ENCODE measurements around the gene MUCL3. TPM values are rescaled to one million over a fixed set of nuclear protein-coding genes. Genes with fewer than 3 reads are reported as not detected.

Gene MUCL3
- total and polyA plus RNA-seq, 2 donors (not counting 1 experiment from before 2014, with no cell fraction given): not detected

- Mint-ChIP-seq H3K27me3 (no peaks in the 10 kb centered on the region), H3K27ac (no peak overlapping the region), H3K4me1 (peaks cover 2% of the 10 kb centered on the region), H3K4me3 (no peak overlapping the region), H3K9me3 (ENCODE audit: insufficient read depth) (no peaks in the 10 kb centered on the region)
- Histone ChIP-seq H3K9me3 (ENCODE audit: control extremely low read depth in 1 of 3, control insufficient read depth in 2 of 3, insufficient read depth in 1 of 3, low read length in 2 of 3) (no peaks in the 10 kb centered on the region), H3K4me1 (ENCODE audit: control insufficient read depth in 2 of 2, insufficient read depth in 2 of 2, low read length in 2 of 2) (no peaks in the 10 kb centered on the region), H3K79me2 (ENCODE audit: control insufficient read depth, insufficient read depth, low read length) (peaks cover 7% of the 10 kb centered on the region), H3K9ac (ENCODE audit: low read length) (no peak overlapping the region), H3K4me2 (replicated peaks; ENCODE audit: low read depth, low read length, poor library complexity, severe bottlenecking) (no peak overlapping the region), H3K27ac (ENCODE audit: low read length in 2 of 2) (no peak overlapping the region), H2AFZ (ENCODE audit: insufficient read depth, low read depth, low read length, poor library complexity, severe bottlenecking) (no peak overlapping the region), H3K36me3 (replicated peaks in 1 of 2; ENCODE audit: control extremely low read depth in 1 of 2, control insufficient read depth in 1 of 2, extremely low read depth in 1 of 2, insufficient read depth in 2 of 2, low read length in 1 of 2) (peaks cover 0 to 62% of the 10 kb centered on the region in 2 experiments), H4K20me1 (ENCODE audit: control insufficient read depth, insufficient read depth, low read length, poor library complexity, severe bottlenecking) (peaks cover 24% of the 10 kb centered on the region), H3K4me3 (ENCODE audit: control extremely low read depth in 1 of 5, extremely low read depth in 1 of 5, insufficient read depth in 1 of 5, low read depth in 2 of 5, low read length in 4 of 5) (no peak overlapping the region), H3K27me3 (replicated peaks in 1 of 4; ENCODE audit: control extremely low read depth in 1 of 4, control insufficient read depth in 3 of 4, insufficient read depth in 4 of 4, low read length in 3 of 4) (no peaks in the 10 kb centered on the region)
- WGBS (ENCODE audit: insufficient coverage): 100% methylated on average over 7 of the region's 13 CpGs
- intact Hi-C loops (cut with micrococcal nuclease): no loop called here
- DNase-seq (no peak), ATAC-seq (ENCODE audit: low read depth) (no peak)
- TF ChIP-seq CTCF (IDR thresholded peaks at IDR 0.05) (no peak), EZH2 (IDR thresholded peaks at IDR 0.05; ENCODE audit: borderline replicate concordance, insufficient read depth, low read depth, low read length, poor library complexity, severe bottlenecking) (no peak)
- CTCF ChIA-PET: interaction anchor here (0.8 kb wide), 1 partner anchor 186 kb away, joined by 4 read pairs; no protein-coding TSS in a partner anchor
- POLR2A ChIA-PET: no interaction called here
Measured at GRCh38 chr6:30896541-30896940, 44.2 kb upstream of the MUCL3 start.

- Histone ChIP-seq H3K4me3 (ENCODE audit: control extremely low read depth in 1 of 5, extremely low read depth in 1 of 5, insufficient read depth in 1 of 5, low read depth in 2 of 5, low read length in 4 of 5) (no peak overlapping the region), H3K79me2 (ENCODE audit: control insufficient read depth, insufficient read depth, low read length) (no peaks in the 10 kb centered on the region), H3K4me1 (ENCODE audit: control insufficient read depth in 2 of 2, insufficient read depth in 2 of 2, low read length in 2 of 2) (peaks cover 8% of the 10 kb centered on the region in 2 donors), H2AFZ (ENCODE audit: insufficient read depth, low read depth, low read length, poor library complexity, severe bottlenecking) (no peak overlapping the region), H3K4me2 (replicated peaks; ENCODE audit: low read depth, low read length, poor library complexity, severe bottlenecking) (no peak overlapping the region), H3K27ac (ENCODE audit: low read length in 2 of 2) (no peak overlapping the region), H3K27me3 (replicated peaks in 1 of 4; ENCODE audit: control extremely low read depth in 1 of 4, control insufficient read depth in 3 of 4, insufficient read depth in 4 of 4, low read length in 3 of 4) (no peaks in the 10 kb centered on the region), H3K36me3 (replicated peaks in 1 of 2; ENCODE audit: control extremely low read depth in 1 of 2, control insufficient read depth in 1 of 2, extremely low read depth in 1 of 2, insufficient read depth in 2 of 2, low read length in 1 of 2) (peaks cover 0 to 50% of the 10 kb centered on the region in 2 experiments), H3K9me3 (ENCODE audit: control extremely low read depth in 1 of 3, control insufficient read depth in 2 of 3, insufficient read depth in 1 of 3, low read length in 2 of 3) (no peaks in the 10 kb centered on the region), H3K9ac (ENCODE audit: low read length) (no peak overlapping the region), H4K20me1 (ENCODE audit: control insufficient read depth, insufficient read depth, low read length, poor library complexity, severe bottlenecking) (peaks cover 12% of the 10 kb centered on the region)
- no peak for ATAC-seq (ENCODE audit: low read depth)
- intact Hi-C loops (cut with micrococcal nuclease): no loop called here
- Mint-ChIP-seq H3K4me3 (no peak overlapping the region), H3K4me1 (peaks cover 11% of the 10 kb centered on the region), H3K27ac (no peak overlapping the region), H3K9me3 (ENCODE audit: insufficient read depth) (no peaks in the 10 kb centered on the region), H3K27me3 (no peaks in the 10 kb centered on the region)
- ChIA-PET CTCF (no interaction called here), POLR2A (no interaction called here)
- DNase-seq: no peak
- TF ChIP-seq EZH2 (IDR thresholded peaks at IDR 0.05; ENCODE audit: borderline replicate concordance, insufficient read depth, low read depth, low read length, poor library complexity, severe bottlenecking): no peak
- TF ChIP-seq CTCF (IDR thresholded peaks at IDR 0.05): no peak
- 93% methylated on average over 16 of the region's 16 CpGs for WGBS (ENCODE audit: insufficient coverage)
Measured at GRCh38 chr6:30897882-30898281, 42.9 kb upstream of the MUCL3 start.
